ENCODE results near the gene SHANK1.

The SHANK1 gene

DNA sequence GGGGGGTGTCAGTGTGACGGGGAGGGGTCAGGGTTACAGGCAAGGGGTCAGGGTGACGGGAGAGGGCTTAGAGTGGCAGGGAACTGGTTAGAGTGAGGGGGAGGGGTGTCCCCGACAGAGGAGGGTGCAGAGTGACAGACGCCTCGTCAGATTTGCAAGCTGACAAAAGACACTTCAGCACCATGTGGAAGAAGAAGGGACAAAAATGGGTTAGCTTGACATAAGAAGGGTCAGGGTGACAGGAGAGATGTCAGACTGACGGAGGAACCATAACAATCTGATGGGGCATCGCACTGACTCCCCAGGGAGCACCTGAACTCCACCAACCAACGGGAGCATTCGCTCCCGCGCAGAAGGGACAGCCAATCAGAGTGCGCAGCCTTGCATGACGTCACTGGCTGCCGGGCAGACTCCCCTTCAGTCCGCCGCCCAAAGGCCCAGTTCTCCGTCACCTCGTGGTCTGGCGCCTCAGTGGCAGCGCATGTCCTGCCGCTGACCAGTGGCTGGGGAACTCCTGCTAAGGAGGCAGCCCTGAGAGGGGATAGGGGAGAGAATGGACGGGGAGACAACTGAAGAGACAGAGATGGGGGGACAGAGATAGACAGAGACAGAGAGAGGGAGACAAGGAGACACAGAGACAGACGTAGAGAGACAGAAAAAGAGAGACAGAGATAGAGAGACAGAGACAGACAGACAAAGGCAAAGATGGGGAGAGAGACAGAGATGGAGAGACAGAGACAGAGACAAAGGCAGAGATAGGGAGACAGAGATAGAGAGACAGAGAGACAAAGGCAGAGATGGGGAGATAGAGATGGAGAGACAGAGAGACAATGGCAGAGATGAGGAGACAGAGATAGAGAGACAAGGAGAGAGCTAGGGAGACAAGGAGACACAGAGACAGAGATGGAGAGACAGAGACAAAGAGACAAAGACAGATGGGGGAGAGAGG is 40.2 kb downstream of the SHANK1 start (continued):
- TF ChIP-seq ZNF324 (tag by site-specific recombination; IDR thresholded peaks at IDR 0.05) (peak; percentile 20; the same call in 1 of the 2 replicates), ZBTB7A (tag by site-specific recombination; IDR thresholded peaks at IDR 0.05; ENCODE audit: low read depth) (peak; percentile 92), ZNF544 (tag by site-specific recombination; IDR thresholded peaks at IDR 0.05) (peak; percentile 73; the same call in 1 of the 2 replicates), ZNF211 (tag by site-specific recombination; IDR thresholded peaks at IDR 0.05; ENCODE audit: low read depth) (no peak), ZNF239 (tag by site-specific recombination; IDR thresholded peaks at IDR 0.05) (no peak), BCL11B (tag by site-specific recombination; IDR thresholded peaks at IDR 0.05; ENCODE audit: low read depth) (peak; percentile 65), ZNF664 (tag by site-specific recombination; IDR thresholded peaks at IDR 0.05) (no peak; the same call in 1 of the 2 replicates), YY2 (tag by site-specific recombination; IDR thresholded peaks at IDR 0.05) (no peak), ZNF132 (tag by site-specific recombination; IDR thresholded peaks at IDR 0.05; ENCODE audit: borderline replicate concordance) (no peak), GLI4 (tag by site-specific recombination; IDR thresholded peaks at IDR 0.05) (no peak), KLF9 (tag by site-specific recombination; IDR thresholded peaks at IDR 0.05; ENCODE audit: low read depth) (0 out of 2 replicates have a peak, but pooled peaks have one; percentile 13), ZNF133 (tag by site-specific recombination; IDR thresholded peaks at IDR 0.05) (no peak; the same call in 1 of the 2 replicates), ZNF571 (tag by site-specific recombination; IDR thresholded peaks at IDR 0.05) (no peak), ZNF2 (tag by site-specific recombination; IDR thresholded peaks at IDR 0.05) (no peak), SETDB1 (IDR thresholded peaks at IDR 0.05; ENCODE audit: insufficient read length, low read length) (no peak), SP2 (tag by site-specific recombination; IDR thresholded peaks at IDR 0.05) (peak; percentile 60), ZIC2 (tag by site-specific recombination; IDR thresholded peaks at IDR 0.05) (no peak), ZNF426 (tag by site-specific recombination; IDR thresholded peaks at IDR 0.05) (no peak), ZNF792 (tag by site-specific recombination; IDR thresholded peaks at IDR 0.05) (no peak), ZNF10 (tag by site-specific recombination; IDR thresholded peaks at IDR 0.05) (no peak), ZXDB (tag by site-specific recombination; IDR thresholded peaks at IDR 0.05) (peak; percentile 30; the same call in 1 of the 2 replicates), TCF7L2 (IDR thresholded peaks at IDR 0.05; ENCODE audit: borderline replicate concordance, low read depth, low read length) (no peak), ZSCAN23 (tag by site-specific recombination; IDR thresholded peaks at IDR 0.05) (no peak), ZNF623 (tag by site-specific recombination; IDR thresholded peaks at IDR 0.05) (no peak; the same call in 1 of the 2 replicates), ZNF155 (tag by site-specific recombination; IDR thresholded peaks at IDR 0.05) (no peak)
- TF ChIP-seq, protein P1, sequence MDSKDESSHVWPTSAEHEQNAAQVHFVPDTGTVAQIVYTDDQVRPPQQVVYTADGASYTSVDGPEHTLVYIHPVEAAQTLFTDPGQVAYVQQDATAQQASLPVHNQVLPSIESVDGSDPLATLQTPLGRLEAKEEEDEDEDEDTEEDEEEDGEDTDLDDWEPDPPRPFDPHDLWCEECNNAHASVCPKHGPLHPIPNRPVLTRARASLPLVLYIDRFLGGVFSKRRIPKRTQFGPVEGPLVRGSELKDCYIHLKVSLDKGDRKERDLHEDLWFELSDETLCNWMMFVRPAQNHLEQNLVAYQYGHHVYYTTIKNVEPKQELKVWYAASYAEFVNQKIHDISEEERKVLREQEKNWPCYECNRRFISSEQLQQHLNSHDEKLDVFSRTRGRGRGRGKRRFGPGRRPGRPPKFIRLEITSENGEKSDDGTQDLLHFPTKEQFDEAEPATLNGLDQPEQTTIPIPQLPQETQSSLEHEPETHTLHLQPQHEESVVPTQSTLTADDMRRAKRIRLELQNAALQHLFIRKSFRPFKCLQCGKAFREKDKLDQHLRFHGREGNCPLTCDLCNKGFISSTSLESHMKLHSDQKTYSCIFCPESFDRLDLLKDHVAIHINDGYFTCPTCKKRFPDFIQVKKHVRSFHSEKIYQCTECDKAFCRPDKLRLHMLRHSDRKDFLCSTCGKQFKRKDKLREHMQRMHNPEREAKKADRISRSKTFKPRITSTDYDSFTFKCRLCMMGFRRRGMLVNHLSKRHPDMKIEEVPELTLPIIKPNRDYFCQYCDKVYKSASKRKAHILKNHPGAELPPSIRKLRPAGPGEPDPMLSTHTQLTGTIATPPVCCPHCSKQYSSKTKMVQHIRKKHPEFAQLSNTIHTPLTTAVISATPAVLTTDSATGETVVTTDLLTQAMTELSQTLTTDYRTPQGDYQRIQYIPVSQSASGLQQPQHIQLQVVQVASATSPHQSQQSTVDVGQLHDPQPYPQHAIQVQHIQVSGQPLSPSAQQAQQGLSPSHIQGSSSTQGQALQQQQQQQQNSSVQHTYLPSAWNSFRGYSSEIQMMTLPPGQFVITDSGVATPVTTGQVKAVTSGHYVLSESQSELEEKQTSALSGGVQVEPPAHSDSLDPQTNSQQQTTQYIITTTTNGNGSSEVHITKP (tag by site-specific recombination; IDR thresholded peaks at IDR 0.05): no peak
- TF ChIP-seq, protein P2, sequence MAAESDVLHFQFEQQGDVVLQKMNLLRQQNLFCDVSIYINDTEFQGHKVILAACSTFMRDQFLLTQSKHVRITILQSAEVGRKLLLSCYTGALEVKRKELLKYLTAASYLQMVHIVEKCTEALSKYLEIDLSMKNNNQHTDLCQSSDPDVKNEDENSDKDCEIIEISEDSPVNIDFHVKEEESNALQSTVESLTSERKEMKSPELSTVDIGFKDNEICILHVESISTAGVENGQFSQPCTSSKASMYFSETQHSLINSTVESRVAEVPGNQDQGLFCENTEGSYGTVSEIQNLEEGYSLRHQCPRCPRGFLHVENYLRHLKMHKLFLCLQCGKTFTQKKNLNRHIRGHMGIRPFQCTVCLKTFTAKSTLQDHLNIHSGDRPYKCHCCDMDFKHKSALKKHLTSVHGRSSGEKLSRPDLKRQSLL (tag by site-specific recombination; IDR thresholded peaks at IDR 0.05): no peak
- TF ChIP-seq, protein P3, sequence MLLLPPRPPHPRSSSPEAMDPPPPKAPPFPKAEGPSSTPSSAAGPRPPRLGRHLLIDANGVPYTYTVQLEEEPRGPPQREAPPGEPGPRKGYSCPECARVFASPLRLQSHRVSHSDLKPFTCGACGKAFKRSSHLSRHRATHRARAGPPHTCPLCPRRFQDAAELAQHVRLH (tag by site-specific recombination; IDR thresholded peaks at IDR 0.05): no peak
- TF ChIP-seq, protein P4, sequence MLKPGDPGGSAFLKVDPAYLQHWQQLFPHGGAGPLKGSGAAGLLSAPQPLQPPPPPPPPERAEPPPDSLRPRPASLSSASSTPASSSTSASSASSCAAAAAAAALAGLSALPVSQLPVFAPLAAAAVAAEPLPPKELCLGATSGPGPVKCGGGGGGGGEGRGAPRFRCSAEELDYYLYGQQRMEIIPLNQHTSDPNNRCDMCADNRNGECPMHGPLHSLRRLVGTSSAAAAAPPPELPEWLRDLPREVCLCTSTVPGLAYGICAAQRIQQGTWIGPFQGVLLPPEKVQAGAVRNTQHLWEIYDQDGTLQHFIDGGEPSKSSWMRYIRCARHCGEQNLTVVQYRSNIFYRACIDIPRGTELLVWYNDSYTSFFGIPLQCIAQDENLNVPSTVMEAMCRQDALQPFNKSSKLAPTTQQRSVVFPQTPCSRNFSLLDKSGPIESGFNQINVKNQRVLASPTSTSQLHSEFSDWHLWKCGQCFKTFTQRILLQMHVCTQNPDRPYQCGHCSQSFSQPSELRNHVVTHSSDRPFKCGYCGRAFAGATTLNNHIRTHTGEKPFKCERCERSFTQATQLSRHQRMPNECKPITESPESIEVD (tag by site-specific recombination; IDR thresholded peaks at IDR 0.05): no peak
- TF ChIP-seq, protein P5, sequence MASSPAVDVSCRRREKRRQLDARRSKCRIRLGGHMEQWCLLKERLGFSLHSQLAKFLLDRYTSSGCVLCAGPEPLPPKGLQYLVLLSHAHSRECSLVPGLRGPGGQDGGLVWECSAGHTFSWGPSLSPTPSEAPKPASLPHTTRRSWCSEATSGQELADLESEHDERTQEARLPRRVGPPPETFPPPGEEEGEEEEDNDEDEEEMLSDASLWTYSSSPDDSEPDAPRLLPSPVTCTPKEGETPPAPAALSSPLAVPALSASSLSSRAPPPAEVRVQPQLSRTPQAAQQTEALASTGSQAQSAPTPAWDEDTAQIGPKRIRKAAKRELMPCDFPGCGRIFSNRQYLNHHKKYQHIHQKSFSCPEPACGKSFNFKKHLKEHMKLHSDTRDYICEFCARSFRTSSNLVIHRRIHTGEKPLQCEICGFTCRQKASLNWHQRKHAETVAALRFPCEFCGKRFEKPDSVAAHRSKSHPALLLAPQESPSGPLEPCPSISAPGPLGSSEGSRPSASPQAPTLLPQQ (tag by site-specific recombination; IDR thresholded peaks at IDR 0.05): peak; percentile 61
- TF ChIP-seq, protein P6, sequence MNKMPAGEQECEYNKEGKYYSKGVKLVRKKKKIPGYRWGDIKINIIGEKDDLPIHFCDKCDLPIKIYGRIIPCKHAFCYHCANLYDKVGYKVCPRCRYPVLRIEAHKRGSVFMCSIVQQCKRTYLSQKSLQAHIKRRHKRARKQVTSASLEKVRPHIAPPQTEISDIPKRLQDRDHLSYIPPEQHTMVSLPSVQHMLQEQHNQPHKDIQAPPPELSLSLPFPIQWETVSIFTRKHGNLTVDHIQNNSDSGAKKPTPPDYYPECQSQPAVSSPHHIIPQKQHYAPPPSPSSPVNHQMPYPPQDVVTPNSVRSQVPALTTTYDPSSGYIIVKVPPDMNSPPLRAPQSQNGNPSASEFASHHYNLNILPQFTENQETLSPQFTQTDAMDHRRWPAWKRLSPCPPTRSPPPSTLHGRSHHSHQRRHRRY (tag by site-specific recombination; IDR thresholded peaks at IDR 0.05): no peak
